Stimulated activated CD4-positive, alpha-beta T cell treated with anti-CD3 and anti-CD28 coated beads, Interleukin-1b, Interleukin-23, amount 100 ng/mL, for 24 hours (primary cell): Measurements from ENCODE around the gene ZNF335.

Experiments
- DNase-seq, 4 experiments: peaks; one replicate each; pipeline ENCODE4 v3.0.0-alpha.2; 2020; ENCODE audit warnings: low read depth in 4 of 4, low spot score in 1 of 4

ZNF335 gene

GRCh38 chr20:45953672-45954071, 18.3 kb downstream of the ZNF335 start:
- no peak for DNase-seq

- no peak for DNase-seq
Observed at GRCh38 chr20:45952861-45953260, 19.1 kb downstream of the ZNF335 start.

- no peak for DNase-seq
Observed at GRCh38 chr20:45951925-45952834, 19.8 kb downstream of the ZNF335 start.

- DNase-seq = no peak
Observed at GRCh38 chr20:45950330-45950646, 21.7 kb downstream of the ZNF335 start.

GRCh38 chr20:45949542-45950329, 22.3 kb downstream of the ZNF335 start:
- no peak for DNase-seq

GRCh38 chr20:45948742-45949541, 23.1 kb downstream of the ZNF335 start:
- no peak for DNase-seq

GRCh38 chr20:45948261-45948733, 23.7 kb downstream of the ZNF335 start:
- no peak for DNase-seq

- DNase-seq = no peak
Observed at GRCh38 chr20:45947110-45947866, 24.7 kb downstream of the ZNF335 start.

- DNase-seq = no peak
Observed at GRCh38 chr20:45946149-45946970, 25.6 kb downstream of the ZNF335 start.

- no peak for DNase-seq
Observed at GRCh38 chr20:45945678-45946148, 26.3 kb downstream of the ZNF335 start.

GRCh38 chr20:45944965-45945677, 26.9 kb downstream of the ZNF335 start:
- DNase-seq = no peak

- DNase-seq = no peak
Observed at GRCh38 chr20:45944151-45944964, 27.6 kb downstream of the ZNF335 start.

GRCh38 chr20:45943613-45944012, 28.4 kb downstream of the ZNF335 start:
- DNase-seq = no peak

GRCh38 chr20:45940469-45940868, 31.5 kb downstream of the ZNF335 start:
- DNase-seq = no peak

GRCh38 chr20:45940053-45940452, 31.9 kb downstream of the ZNF335 start:
- DNase-seq = no peak

- DNase-seq = no peak
Observed at GRCh38 chr20:45938727-45939438, 33.1 kb downstream of the ZNF335 start.

- no peak for DNase-seq
Observed at GRCh38 chr20:45937765-45938164, 34.2 kb downstream of the ZNF335 start.
